ENCODE results near the gene TJAP1. TPM values are rescaled to one million over a fixed set of nuclear protein-coding genes. Genes with fewer than 3 reads are reported as not detected.
A peak's percentile ranks its signal among the peaks of the same experiment; 100 is the strongest.

Gene TJAP1
- total RNA-seq, 2 experiments from 2014 or later, result 36.5 to 41.8 TPM

DNA sequence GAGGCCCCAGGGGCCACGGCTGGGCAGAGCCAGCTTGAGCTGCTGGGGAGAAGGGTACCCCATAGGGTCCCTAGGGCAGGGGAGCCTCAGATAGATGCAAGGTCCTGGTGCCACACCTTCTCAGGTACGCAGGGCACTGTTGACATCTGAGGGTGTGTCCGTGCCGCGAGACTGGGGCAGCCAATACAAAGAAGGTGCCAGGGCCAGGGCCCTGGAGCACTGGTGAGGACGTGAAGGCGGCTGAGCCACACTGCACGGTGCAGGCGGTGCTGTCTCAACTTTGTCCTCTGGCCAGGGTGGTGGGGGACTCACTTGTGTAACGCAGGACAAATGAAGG lies 33.4 kb downstream of the TJAP1 start:
- Mint-ChIP-seq H3K36me3 (ENCODE audit: low read depth) (peaks cover 35% of the 10 kb centered on the region), H3K9me3 (no peaks in the 10 kb centered on the region), H3K4me3 (no peak overlapping the region), H3K27ac (no peak overlapping the region), H3K4me1 (peaks cover 33% of the 10 kb centered on the region), H3K27me3 (peaks cover 16% of the 10 kb centered on the region)
- CTCF ChIA-PET, result interaction anchor here (1.4 to 2.9 kb wide), 3 partner anchors 10 to 282 kb away, joined by 3 to 8 read pairs (median 7); partner anchors contain the start of gene DNPH1
- DNase-seq, result no peak
- POLR2A ChIA-PET, result no interaction called here

DNA sequence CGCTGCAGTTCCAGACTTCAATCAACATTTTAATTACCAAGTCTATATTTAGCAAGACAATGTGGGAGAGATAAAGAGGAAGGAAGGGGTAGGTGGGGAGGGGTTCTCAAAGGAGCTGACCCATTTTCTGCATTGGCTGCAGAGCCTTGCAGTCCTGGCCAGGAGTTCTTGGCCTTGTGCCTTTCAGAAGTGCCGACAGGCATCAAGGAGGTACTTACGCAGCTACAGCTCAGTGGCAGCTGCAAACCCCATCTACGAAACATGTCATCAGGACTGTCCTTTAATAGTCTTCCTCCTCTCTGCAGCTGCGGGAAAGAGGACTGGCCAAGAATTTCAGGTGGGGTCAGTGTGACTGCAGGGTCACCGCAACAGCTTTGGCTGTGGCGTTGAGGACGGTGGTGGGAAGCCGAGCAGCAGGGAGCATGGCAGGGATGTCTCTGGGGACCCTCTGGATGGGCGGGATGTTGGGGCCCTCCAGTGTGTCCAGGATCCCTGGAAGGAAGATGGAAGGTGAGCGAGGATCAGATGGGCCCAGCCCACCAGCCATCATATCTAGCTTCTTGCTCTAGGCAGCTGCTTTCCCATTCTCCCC lies 34.5 kb downstream of the TJAP1 start:
- CTCF ChIA-PET, result interaction anchor here (0.6 to 2.9 kb wide), 2 partner anchors 30 to 248 kb away, joined by 3 to 8 read pairs; no protein-coding TSS in a partner anchor
- Mint-ChIP-seq H3K9me3 (no peaks in the 10 kb centered on the region), H3K4me3 (no peak overlapping the region), H3K27me3 (peaks cover 16% of the 10 kb centered on the region), H3K27ac (no peak overlapping the region), H3K36me3 (ENCODE audit: low read depth) (peaks cover 36% of the 10 kb centered on the region), H3K4me1 (peaks cover 36% of the 10 kb centered on the region)
- DNase-seq, result no peak
- POLR2A ChIA-PET, result interaction anchor here (0.6 kb wide), 1 partner anchor 107 kb away, joined by 11 read pairs; no protein-coding TSS in a partner anchor

DNA sequence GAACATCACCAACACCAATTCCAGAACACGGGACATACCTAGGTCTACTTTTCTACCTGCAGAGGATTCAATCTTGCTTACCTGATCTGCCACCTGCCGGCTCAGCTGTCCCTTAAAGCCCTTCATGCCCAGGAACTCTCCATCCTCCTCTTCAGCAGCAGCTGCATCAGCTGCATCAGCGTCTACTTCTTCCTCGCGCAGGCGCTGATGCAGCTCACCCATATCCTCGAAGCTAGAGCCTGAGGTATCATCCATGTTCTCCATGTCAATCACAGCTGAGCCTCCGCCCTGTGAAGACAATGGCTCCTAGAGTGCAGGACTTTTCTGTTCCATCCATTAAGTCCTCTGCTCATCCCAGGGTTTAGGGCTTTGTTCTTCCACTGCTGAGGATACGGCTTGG lies 38.4 kb downstream of the TJAP1 start:
- Mint-ChIP-seq H3K27ac (no peak overlapping the region), H3K4me3 (no peak overlapping the region), H3K36me3 (ENCODE audit: low read depth) (peaks cover 46% of the 10 kb centered on the region), H3K9me3 (no peaks in the 10 kb centered on the region), H3K27me3 (no peaks in the 10 kb centered on the region), H3K4me1 (peaks cover 27% of the 10 kb centered on the region)
- ChIA-PET CTCF (interaction anchor here (0.7 to 3.0 kb wide), 3 partner anchors 8 to 60 kb away, joined by 3 to 28 read pairs (median 3); partner anchors contain the start of genes POLH and XPO5), POLR2A (interaction anchor here (0.6 kb wide), 1 partner anchor 36 kb away, joined by 4 read pairs; no protein-coding TSS in a partner anchor)
- no peak for DNase-seq

DNA sequence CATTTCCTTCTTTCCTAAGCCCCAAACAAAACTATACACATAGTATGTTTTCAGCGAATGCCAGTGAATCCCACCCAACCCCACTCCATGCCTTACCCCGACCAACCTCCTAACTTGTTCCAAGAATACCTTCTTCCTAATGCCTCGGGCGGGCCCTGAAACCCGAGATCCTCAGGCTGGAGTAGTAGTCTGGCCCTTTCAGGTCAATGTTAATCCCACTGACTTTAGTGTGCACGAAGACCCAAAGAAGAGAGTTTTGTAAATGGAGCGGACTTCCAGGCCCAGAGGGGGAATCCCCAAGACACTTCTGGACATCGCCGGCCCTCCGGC lies 39.0 kb downstream of the TJAP1 start:
- ChIA-PET POLR2A (interaction anchor here (0.6 kb wide), 1 partner anchor 69 kb away, joined by 3 read pairs; no protein-coding TSS in a partner anchor), CTCF (interaction anchor here (0.9 to 3.0 kb wide), 5 partner anchors 9 to 292 kb away, joined by 3 to 28 read pairs (median 4); partner anchors contain the start of genes POLH and XPO5)
- no peaks in the 10 kb centered on the region for H3K27me3 Mint-ChIP-seq
- no peaks in the 10 kb centered on the region for H3K9me3 Mint-ChIP-seq
- H3K4me1 Mint-ChIP-seq, result peaks cover 27% of the 10 kb centered on the region
- no peak overlapping the region for H3K4me3 Mint-ChIP-seq
- DNase-seq, result no peak
- H3K36me3 Mint-ChIP-seq (ENCODE audit: low read depth), result peaks cover 48% of the 10 kb centered on the region
- H3K27ac Mint-ChIP-seq, result no peak overlapping the region

- H3K27ac Mint-ChIP-seq, result no peak within 1 kb of the TSS
- ChIA-PET CTCF (interaction anchor here (0.6 to 3.0 kb wide), 7 partner anchors 10 to 1596 kb away, joined by 3 to 28 read pairs (median 3); partner anchors contain the start of genes MED20, POLH and XPO5), POLR2A (interaction anchor here (0.6 kb wide), 1 partner anchor 68 kb away, joined by 3 read pairs; no protein-coding TSS in a partner anchor)
- H3K4me3 Mint-ChIP-seq, result no peak within 1 kb of the TSS
- H3K4me1 Mint-ChIP-seq, result peaks cover 27% of the 10 kb centered on the region
- peaks cover 44% of the 10 kb centered on the region for H3K36me3 Mint-ChIP-seq (ENCODE audit: low read depth)
- H3K27me3 Mint-ChIP-seq, result no peaks in the 10 kb centered on the region
- H3K9me3 Mint-ChIP-seq, result no peaks in the 10 kb centered on the region
- DNase-seq, result peak; percentile 98
Measured at GRCh38 chr6:43516697-43517504, 39.5 kb downstream of the TJAP1 start, which contains the start of the genes POLR1C and YIPF3. Gene POLR1C (plus strand): TSS chr6:43517089. CDS start chr6:43517110, 21 bp downstream. Gene YIPF3 (minus strand): TSS chr6:43516926. CDS start chr6:43516807, 119 bp downstream.

GRCh38 chr6:43517505-43518357 lies 40.4 kb downstream of the TJAP1 start:
- Mint-ChIP-seq H3K27me3 (no peaks in the 10 kb centered on the region), H3K4me1 (peaks cover 27% of the 10 kb centered on the region), H3K4me3 (no peak overlapping the region), H3K36me3 (ENCODE audit: low read depth) (peaks cover 42% of the 10 kb centered on the region), H3K27ac (no peak overlapping the region), H3K9me3 (no peaks in the 10 kb centered on the region)
- CTCF ChIA-PET, result interaction anchor here (1.3 to 3.0 kb wide), 4 partner anchors 10 to 1597 kb away, joined by 3 to 28 read pairs (median 4); partner anchors contain the start of gene MED20
- no peak for DNase-seq
- POLR2A ChIA-PET, result no interaction called here

DNA sequence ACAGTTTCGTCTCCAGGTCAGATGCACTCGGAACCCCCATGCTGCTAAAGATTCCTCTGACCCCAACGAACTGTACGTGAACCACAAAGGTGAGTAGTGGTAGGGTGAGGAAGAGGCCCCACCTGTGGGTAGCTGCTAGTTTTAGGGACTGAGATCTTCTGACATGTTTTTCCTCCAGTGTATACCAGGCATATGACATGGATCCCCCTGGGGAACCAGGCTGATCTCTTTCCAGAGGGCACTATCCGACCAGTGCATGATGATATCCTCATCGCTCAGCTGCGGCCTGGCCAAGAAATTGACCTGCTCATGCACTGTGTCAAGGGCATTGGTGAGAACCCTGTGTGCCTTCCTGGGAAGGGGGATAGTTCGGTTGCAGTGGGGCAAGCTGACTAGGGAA lies 42.7 kb downstream of the TJAP1 start:
- peaks cover 49% of the 10 kb centered on the region for H3K36me3 Mint-ChIP-seq (ENCODE audit: low read depth)
- H3K27me3 Mint-ChIP-seq, result no peaks in the 10 kb centered on the region
- POLR2A ChIA-PET, result no interaction called here

DNA sequence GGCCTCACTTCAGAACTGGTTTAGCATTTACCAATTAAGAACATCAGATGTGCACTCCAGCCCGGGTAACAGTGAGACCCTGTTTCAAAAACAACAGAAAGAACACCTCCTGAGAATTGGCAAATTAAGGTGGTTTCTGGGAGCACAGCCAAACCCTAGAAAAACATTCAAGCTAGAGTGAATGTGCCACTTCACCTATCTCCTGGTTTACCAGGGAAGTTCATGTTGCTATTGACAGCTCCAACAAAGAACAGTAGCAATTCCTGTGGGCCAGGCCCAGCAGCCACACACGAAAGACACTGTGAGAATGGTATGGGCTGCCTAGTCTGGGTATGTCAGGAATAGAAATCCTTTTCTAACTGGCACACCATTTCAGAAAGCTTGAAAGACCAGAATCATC lies 44.5 kb downstream of the TJAP1 start:
- no peak overlapping the region for H3K27ac Mint-ChIP-seq
- H3K4me1 Mint-ChIP-seq, result peaks cover 8% of the 10 kb centered on the region
- CTCF ChIA-PET, result interaction anchor here (0.6 to 1.5 kb wide), 6 partner anchors 9 to 117 kb away, joined by 3 to 10 read pairs (median 4); no protein-coding TSS in a partner anchor
- DNase-seq, result no peak
- POLR2A ChIA-PET, result no interaction called here
- no peaks in the 10 kb centered on the region for H3K9me3 Mint-ChIP-seq
- no peaks in the 10 kb centered on the region for H3K27me3 Mint-ChIP-seq
- peaks cover 57% of the 10 kb centered on the region for H3K36me3 Mint-ChIP-seq (ENCODE audit: low read depth)
- no peak overlapping the region for H3K4me3 Mint-ChIP-seq

More for the DNA sequence above, 42.7 kb downstream of the TJAP1 start:
- H3K27ac Mint-ChIP-seq, result peak overlapping the region; percentile 14
- CTCF ChIA-PET, result interaction anchor here (1.3 to 1.4 kb wide), 2 partner anchors 13 to 31 kb away, joined by 3 to 6 read pairs; no protein-coding TSS in a partner anchor
- no peaks in the 10 kb centered on the region for H3K9me3 Mint-ChIP-seq
- no peak for DNase-seq
- no peak overlapping the region for H3K4me3 Mint-ChIP-seq
- H3K4me1 Mint-ChIP-seq, result peaks cover 21% of the 10 kb centered on the region

DNA sequence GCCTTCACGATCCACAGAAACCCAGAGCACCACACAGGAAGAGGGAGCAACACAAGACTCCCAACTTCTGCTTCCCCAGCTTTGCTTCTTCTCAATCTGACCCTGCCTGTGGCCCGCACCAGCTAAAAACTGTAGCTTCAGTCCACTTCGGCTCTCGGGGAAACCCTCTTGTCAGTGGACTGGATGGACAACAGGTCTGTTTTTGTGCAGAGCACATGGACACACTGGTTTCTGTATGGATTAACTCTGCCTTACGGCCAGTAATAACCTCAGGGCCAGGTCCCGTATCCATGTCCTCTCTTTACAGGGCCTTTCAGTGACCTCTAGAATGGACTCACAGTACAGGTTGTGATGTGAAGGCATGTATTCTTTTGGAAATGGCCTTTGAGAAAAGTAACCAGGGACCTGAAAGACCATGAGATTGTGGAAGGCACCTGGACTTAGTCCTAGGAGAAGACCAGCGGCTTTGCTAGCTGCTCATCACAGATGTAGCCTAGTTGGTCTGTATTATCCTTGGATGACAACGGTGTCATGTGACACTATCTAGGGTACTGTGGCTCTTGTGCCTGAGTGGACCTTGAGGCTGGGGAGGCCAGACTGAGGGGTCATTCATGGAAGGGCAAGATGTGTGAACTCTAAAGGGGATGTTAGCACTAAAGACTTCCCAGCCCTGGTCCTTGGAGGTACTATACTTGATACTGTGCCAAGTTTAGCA lies 45.3 kb downstream of the TJAP1 start:
- Mint-ChIP-seq H3K27ac (no peak overlapping the region), H3K9me3 (no peaks in the 10 kb centered on the region), H3K4me3 (no peak overlapping the region), H3K4me1 (peaks cover 8% of the 10 kb centered on the region), H3K36me3 (ENCODE audit: low read depth) (peaks cover 65% of the 10 kb centered on the region), H3K27me3 (no peaks in the 10 kb centered on the region)
- POLR2A ChIA-PET, result no interaction called here
- CTCF ChIA-PET, result interaction anchor here (1.2 to 1.3 kb wide), 2 partner anchors 10 to 16 kb away, joined by 3 to 7 read pairs; no protein-coding TSS in a partner anchor
- DNase-seq, result no peak

DNA sequence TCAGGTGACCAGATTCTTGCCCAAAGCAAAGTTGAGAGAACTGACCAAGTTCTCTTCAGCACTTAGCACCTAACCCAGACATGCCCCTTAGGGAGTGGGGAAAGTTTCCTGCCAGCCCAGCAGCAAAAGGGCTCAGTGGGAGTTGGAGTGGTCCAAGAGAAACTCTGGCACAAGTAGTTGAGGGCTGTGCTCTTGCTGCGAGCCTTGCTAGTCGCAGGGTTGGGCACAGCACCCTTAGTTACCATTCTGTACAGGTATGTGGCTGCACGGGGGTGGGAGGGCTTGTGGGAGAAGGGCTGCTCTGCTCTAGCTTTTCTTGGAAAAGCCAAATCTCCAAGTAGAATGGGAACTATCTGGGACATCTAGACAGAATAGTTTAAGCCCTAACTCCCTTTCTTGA lies 45.9 kb downstream of the TJAP1 start:
- ChIA-PET CTCF (interaction anchor here (1.2 kb wide), 1 partner anchor 9 kb away, joined by 3 read pairs; no protein-coding TSS in a partner anchor), POLR2A (no interaction called here)
- no peak for DNase-seq
- H3K4me3 Mint-ChIP-seq, result no peak overlapping the region
- no peaks in the 10 kb centered on the region for H3K27me3 Mint-ChIP-seq
- no peak overlapping the region for H3K27ac Mint-ChIP-seq
- H3K9me3 Mint-ChIP-seq, result no peaks in the 10 kb centered on the region
- H3K4me1 Mint-ChIP-seq, result peaks cover 8% of the 10 kb centered on the region
- peaks cover 71% of the 10 kb centered on the region for H3K36me3 Mint-ChIP-seq (ENCODE audit: low read depth)

GRCh38 chr6:43524483-43524961 lies 47.2 kb downstream of the TJAP1 start:
- Mint-ChIP-seq H3K36me3 (ENCODE audit: low read depth) (peaks cover 77% of the 10 kb centered on the region), H3K4me1 (peaks cover 8% of the 10 kb centered on the region), H3K9me3 (no peaks in the 10 kb centered on the region), H3K27ac (no peak overlapping the region), H3K4me3 (no peak overlapping the region), H3K27me3 (no peaks in the 10 kb centered on the region)
- POLR2A ChIA-PET, result no interaction called here
- no peak for DNase-seq
- CTCF ChIA-PET, result interaction anchor here (1.3 to 1.7 kb wide), 3 partner anchors 17 to 35 kb away, joined by 3 to 7 read pairs (median 6); no protein-coding TSS in a partner anchor
